ENCODE data around the gene PIK3C2B. TPM values are rescaled to one million over a fixed set of nuclear protein-coding genes. Genes with fewer than 3 reads are reported as not detected.
"Not testable (repeated sequence)": the region's sequence is repeated elsewhere in the genome, so short reads cannot be mapped to it uniquely, and the experiment has no call there.

PIK3C2B gene
- total RNA-seq, 1 donor from 2014 or later = 146 TPM

DNA sequence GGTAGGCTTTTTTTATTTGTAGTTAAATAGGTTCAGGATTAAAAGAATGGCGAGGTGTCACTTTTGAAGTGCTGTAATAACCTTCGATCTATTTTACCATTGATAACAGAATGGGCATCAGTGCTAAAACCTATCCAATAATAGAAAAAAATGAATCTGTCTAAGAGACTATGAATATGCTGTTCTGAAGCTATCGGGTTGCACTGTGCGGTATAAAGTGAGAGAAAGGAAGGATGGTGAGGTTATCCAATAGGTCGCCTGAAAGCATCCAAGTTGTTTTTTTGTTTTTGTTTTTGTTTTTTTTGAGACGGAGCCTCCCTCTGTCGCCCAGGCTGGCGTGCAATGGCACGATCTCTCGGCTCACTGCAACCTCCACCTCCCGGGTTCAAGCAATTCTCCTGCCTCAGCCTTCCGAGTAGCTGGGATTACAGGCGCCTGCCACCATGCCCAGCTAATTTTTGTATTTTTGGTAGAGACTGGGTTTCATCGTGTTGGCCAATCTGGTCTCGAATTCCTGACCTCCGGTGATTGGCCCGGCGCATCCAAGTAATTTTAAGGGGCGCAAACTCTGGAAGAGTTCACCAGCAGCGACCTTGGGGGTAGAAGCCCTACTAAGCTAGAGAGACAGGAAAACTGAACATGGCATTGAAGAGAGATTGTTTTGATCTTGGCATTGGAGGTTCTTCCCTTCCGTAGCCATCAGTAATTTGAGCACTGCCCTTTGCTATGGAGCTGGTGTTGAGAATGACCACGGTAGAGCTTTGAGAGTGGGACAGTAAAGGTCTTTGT lies 12.9 kb upstream of the PIK3C2B start:
- DNase-seq (ENCODE audit: low spot score) = no peak

DNA sequence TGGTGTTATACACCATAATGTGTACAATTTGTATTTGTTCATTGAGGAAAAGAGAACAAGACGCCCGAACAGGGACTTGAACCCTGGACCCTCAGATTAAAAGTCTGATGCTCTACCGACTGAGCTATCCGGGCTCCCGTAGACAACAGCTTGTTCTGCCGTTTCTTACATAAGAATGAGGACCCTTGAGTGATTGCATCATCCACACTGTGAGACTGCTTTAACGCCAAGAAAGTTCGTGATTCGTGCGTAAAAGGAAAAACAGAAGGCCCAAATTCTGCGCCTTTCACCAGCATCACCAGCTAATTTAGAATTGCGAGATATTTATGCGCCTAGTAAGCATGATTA lies 12.3 kb upstream of the PIK3C2B start:
- DNase-seq (ENCODE audit: low spot score) = peak; percentile 92

DNA sequence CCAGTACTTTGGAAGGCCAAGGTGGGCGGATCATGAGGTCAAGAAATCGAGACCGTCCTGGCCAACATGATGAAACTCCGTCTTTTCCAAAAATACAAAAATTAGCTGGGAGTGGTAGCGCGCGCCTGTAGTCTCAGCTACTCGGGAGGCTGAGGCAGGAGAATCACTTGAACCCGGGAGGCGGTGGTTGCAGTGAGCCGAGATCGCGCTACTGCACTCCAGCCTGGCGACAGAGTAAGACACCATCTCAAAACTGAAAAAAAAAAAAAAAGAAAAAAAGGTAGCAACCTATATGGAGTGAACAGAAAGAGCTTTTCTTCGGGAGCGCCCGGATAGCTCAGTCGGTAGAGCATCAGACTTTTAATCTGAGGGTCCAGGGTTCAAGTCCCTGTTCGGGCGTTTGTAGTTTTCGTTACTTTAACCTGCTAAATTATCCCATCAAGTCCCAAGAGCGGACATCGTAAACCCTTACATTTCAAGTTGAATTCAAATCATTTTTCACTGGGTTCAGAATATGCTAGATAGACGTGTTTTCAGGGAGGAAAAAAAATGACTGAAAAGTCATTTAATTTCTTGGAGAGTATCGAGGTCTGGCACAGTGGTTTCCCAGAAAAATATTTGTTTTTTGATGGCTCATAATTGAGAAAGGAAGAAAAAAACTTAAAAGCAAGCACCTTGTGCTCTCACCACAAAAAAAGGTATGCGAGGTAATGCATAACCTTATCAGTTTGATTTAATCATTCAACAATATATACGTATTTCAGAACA lies 11.8 kb upstream of the PIK3C2B start:
- DNase-seq (ENCODE audit: low spot score) = peak; percentile 74

DNA sequence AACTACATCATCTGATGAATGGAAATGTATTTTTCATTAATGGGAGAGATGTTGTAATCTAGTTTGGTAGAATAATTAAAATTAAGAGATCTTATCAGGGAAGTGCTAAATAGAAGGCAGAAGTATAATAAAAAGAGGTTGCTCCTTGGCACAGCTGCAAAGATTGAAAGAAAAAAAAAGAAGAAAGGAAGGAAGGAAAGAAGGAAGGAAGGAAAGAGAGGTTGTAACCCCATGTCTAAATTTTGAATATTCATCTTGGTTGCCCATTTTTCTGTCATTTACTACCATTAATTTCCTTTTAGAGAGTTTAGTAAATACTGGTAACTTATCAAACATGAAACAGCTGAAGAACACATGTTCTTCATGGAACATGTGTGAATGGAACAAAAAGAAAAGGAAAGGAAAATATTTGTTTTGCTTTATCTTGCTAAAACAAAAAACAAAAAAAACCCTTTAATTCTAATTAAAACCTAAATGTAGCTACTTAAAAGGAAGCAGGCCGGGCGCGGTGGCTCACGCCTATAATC lies 11.1 kb upstream of the PIK3C2B start:
- DNase-seq (ENCODE audit: low spot score) = no peak

DNA sequence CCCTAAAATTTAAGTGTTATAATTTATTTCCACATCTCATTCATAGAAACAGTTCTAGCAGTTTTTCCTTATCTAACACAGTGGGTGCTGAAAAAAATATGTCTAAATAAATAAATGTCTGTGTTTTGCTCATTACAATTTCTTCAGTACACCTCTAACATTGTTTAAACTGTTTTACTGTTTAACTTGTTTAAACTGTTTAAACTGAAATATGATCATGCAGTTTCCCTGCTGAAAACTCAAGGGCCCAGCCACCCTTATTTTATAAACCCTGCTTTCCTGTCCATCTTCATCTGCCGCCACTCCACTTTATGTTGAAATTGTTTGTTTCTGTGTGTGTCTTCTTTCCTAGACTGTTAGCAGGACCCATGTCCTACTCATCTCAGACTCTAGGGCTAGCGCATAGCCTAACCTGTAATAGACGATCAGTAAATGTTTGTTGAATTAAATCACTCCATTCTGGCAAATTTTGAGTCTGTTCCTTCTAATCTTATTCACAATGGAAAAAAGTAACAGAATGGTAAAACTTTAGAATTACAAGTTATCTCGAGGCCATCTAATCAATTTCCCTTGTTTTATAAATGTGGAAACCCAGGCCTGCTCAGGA lies 9.4 kb upstream of the PIK3C2B start:
- DNase-seq (ENCODE audit: low spot score) = no peak

DNA sequence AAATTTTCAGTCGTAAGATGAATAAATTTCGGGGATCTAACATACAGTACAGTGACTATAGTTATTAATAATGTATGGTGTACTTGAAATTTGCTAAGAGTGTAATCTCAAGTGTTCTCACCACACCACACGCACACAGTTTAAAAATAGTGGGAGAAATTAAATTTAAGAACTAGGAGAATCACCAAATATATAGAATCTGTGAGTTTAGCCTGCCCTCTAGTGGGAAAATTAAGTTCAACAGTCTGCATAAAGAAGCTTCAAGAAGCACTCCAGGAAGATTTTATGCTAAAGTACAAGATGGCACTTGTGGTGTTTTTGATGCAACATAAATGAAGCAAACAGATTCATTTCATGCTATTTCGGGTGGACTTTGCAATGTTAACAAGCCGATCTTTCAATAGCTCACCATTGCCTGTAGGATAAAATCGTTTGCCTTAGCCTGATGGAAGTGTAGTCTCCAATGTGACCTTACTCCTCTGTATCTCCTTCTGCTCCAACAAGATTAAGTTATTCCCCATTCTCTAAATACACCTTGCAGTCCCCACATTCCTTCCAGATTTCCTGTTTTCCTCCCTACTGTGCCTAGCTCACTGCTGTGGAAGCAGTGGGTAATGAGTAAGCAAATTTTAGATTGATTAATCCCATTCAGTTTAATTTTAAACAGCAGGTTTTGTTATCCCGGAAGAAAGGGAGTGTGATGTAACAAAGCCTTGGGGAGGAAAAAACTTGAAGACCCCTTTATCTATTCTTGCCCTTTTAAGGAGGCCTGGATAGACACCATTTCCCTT lies 8.7 kb upstream of the PIK3C2B start:
- no peak for DNase-seq (ENCODE audit: low spot score)

DNA sequence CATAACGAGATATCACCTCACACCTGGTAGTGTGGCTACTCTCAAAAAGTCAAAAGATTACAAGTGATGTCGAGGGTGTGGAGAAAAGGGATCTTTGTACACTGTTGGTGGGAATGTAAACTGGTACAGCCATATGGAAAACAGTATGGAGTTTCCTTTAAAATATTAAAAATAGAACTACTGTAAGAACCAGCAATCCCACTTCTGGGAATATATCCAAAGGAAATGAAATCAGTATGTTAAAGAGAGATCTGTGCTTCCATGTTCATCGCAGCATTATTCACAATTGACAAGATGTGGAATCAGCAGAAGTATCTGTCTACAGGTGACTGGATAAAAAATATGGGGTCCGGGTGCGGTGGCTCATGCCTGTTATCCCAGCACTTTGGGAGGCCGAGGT lies 7.6 kb upstream of the PIK3C2B start:
- DNase-seq (ENCODE audit: low spot score) = no peak

DNA sequence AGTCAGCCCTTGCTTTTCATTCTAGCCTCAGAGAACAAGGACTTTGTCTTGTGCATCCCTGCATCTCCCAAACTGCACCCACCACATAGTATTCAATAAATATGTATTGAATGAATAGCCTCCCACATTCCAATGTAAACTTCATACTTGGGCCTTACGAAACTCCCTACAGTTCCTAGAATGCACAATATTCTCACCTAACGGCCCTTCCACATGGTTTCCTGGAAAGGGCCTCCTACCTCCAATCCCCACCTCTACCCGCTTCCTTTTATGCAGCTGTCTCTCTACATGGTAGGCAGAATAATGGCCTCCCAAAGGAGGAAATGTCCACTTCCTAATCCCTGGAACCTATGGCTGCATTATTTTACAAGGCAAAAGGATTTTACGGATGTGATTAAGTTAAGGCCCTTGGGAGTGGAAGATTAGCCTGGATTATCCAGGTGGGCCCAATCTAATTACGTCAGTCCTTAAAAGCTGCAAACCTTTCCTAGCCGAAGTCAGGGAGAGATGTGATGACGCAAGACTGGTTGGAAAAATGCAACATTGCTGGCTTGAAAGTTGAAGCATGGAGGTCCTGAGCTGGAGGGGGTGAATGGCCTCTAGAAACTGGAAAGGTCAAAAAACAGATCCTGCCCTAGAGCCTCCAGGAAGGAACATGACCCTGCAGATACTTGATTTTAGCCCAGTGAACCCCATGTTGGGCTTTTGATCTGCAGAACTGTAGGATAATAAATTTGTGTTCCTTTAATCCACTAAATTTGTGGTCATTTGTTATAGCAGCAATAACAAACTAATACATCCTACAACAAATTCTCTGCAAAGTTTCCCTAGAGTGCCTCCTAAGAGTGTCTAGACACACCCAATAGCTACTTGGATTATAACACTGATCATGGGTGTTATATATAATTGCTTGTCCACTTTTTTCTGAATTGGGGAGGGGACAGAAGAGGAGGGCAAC lies 5.2 kb upstream of the PIK3C2B start:
- DNase-seq (ENCODE audit: low spot score) = no peak

DNA sequence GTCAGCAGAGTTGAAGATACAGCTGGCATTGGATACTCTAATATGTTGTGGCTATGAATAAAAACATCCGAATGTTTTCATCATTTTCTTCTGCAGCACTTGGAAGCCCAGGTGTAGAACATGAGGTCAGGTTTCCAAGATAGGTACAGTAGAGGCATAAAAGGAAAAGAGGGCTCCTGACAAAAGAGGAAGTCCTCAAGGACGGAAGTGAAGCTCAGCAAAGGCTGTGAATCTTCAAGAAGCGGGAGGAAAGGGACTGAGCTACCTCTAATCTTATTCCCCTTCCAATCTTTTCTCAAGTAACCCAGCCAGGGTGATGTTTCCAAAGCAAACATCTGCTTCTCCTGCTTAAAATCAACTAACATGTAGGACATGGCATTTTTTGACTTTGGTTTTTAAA lies 4.4 kb upstream of the PIK3C2B start:
- DNase-seq (ENCODE audit: low spot score) = no peak

DNA sequence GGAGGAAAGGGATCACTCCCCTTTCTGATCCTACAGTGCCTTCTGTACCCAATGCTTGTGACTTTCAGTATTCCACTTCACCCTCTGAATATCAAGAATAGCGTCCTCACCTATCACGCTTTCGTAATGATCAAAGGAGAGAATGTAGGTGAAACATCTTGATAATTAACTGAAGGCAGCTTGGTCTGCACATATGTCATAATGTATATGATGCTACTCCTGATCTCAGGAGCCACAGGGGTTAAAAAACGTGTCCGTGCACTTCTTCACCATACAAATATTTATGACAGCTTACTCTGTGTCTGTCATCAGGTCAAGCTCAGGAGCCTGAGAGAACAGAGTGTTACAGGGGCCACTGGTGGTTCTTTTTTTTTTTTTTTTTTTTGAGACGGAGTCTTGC lies 1.2 kb upstream of the PIK3C2B start:
- no peak for DNase-seq (ENCODE audit: low spot score)

DNA sequence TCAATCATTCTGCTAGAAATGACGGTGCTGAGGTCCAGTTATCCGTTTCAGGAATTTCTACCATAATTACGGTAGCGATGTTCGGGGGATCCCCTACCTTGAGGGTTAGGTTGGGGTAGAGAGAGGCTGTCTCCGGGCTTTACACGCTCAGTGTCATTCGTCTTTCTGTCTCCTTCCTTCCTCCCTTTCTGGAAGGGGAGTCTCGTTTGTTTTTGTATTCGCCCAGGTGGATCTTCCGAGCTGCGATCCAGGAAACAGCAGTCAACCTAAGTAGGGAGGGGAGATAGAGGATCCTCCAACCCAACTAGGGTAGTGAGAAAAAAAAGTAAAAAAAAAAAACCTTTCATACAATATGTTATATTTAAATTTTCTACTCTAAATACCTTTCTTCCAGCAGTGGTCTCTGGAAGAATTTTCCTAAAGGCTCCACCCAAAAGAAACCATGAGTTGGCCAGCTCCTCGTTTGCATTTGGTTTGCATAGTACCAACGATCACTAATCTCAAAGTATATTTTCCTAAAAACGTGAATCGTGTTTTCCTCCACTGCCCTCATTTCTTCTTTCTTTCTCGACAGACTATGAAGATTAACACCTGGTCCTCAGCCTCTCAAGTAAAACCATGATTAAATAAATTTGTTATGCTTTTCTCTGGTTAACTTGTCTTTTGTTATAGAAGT lies 611 bp upstream of the PIK3C2B start:
- DNase-seq (ENCODE audit: low spot score) = no peak

DNA sequence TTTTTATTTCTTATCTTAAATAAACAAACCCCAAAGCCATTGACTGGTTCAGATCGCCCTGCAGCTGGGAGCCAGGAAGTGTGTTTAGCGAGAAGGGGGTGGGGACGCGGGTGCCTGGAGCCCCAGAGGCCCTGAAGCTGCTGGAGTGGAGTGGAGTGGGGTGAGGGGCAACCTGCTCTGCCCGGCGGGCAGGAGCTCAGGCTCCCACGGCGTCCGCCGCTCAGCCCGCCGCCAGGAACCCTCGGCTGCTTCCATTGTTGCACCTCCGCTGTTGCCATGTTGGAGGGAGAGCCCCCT lies 673 bp downstream of the PIK3C2B start:
- peak; percentile 92 for DNase-seq (ENCODE audit: low spot score)

DNA sequence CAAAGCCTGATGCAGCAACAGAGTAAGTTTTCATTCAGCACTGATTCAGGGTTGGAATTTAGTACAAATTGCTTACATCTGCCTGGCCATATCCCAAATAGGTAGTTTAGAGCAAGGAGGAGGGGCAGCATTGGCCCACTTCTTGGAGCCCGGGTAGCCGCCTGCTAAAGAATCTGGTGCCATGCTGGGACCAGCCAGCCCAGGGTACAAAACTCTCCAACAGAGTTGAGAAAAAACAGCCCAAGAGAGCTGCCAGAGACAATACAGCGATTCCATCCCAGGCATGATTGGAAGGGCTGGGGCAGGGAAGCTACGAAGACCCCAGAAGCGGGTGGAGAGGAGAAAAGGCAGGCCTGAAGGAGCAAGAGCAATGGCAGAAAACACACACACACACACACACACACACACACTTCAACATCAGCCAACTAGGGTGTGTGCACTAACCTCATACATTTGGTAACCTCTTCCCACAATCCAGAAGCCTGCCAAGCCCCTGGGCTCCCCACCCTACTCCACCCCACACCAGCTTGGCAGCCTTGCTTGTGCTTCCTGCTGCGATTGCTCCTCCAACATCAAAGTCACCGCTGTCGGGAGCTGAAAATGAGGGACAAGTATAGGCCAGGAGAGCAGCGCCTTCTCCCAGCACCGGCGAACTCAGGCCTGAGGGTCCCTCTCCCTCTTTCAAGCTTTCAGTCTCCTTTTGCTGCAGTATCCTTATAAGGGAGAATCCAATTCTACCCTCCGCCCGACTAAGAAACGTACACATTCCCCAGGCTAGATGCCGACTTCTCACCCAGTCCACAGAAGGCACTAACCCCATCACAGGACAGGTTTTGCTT lies 1.2 kb downstream of the PIK3C2B start:
- DNase-seq (ENCODE audit: low spot score) = peak; percentile 92

DNA sequence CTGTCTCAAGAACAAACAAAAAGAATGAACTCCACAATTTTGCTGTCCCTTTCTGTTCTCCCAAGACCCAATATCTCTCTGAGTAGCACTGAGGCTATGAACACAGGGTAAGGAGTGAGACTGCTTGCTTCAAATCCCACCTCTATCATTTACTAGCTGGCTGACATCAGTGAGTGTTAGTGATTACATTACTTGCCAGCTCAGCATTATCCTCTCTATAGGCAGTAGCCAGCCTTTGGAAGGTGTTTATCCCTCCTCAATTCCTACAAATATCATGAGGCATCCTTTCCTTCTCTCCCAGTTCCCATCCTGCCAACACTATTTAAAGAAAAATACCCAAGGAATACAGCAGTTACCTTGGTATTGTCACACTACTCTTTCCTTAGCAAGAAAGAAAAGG lies 3.0 kb downstream of the PIK3C2B start:
- DNase-seq (ENCODE audit: low spot score) = no peak

DNA sequence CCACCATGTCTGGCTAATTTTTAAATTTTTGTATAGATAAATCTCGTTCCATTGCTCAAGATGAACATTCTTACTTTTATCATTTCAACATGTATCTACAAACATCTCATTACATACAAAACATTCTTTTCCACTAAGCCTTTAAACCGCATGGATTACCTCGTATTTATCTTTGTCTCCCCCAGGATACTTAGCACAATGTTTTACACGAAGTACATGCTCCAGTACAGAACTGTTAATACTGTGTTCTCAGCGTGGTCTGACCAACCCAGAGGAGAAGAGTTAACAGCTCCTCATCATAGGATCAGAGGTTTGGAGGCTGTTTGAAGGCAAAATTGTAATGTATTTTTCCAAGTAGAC lies 7.4 kb downstream of the PIK3C2B start:
- DNase-seq (ENCODE audit: low spot score) = no peak

DNA sequence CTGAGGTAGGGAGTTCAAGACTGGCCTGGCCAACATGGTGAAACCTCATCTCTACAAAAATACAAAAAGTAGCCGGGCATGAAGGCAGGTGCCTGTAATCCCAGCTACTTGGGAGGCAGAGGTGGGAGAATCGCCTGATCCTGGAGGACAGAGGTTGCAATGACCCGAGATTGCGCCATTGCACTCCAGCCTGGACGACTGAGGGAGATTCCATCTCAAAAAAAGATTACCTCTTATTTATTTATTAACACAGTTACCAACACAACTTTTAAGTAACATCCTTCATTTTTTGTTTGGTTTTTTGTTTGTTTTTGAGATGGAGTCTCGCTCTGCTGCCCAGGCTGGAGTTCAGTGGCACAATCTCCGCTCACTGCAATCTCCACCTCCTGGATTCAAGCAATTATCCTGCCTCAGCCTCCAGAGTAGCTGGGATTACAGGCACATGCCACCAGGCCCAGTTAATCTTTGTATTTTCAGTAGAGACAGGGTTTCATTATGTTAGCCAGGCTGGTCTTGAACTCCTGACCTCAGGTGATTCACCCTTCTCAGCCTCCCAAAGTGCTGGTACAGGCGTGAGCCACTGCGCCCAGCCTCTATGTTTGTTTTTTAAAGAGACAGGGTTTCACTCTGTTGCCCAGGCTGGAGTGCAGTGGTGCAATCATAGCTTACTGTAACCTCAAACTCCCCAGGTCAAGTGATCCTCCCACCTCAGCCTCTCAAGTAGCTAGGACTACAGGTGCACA lies 7.9 kb downstream of the PIK3C2B start:
- not testable (repeated sequence) for DNase-seq (ENCODE audit: low spot score)

DNA sequence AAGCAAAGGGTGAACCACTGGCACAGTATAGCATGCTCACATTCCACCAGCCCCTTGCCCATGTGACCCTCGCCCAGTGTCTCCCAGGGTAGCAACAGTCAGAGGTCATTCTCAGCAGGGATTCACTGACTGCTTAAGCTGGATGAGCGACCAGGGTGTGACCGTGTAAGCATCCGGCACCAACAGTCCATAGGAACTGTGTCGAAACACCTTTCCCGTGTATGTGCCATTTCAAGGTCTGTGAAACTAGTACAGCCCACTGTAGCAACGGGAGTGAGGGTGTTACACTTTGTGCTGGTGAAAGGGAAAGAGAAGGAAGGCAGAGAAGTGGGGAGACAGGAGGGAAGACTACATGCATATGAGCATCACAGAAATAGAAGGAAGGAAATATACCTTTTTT lies 10.8 kb downstream of the PIK3C2B start:
- DNase-seq (ENCODE audit: low spot score) = no peak

DNA sequence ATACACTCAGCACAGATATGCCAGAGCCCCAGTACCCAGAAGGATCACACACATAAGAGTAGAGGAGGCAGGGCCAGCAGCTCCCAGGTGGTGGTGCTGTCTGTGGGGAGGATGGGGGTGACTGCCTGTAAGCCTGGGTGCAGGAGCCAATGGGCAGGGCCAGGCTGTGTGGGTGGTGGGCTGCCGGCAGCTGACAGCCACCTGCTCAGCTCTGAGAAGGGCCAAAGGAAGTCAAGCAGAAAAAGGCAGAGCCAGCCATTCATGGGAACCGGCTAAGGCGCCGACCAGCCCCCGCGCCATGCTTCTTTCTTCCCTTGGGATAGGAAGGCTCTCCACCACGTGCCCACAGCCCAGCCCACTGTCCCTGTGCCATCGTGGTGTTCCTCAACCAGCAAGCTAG lies 14.1 kb downstream of the PIK3C2B start:
- DNase-seq (ENCODE audit: low spot score) = no peak
